HL-60 (cell line): ENCODE measurements around the gene NOD2.

ENCODE experiments used
- POLR2AphosphoS5 ChIP-seq: IDR thresholded peaks from 2 replicates; pipeline ENCODE4 v1.6.1; 2012; ENCODE audit warnings: low read depth
- SPI1 ChIP-seq: IDR thresholded peaks from 2 replicates; pipeline ENCODE4 v1.6.1; 2012; ENCODE audit warnings: low read depth, mild to moderate bottlenecking, borderline replicate concordance
- TF ChIP-seq, protein P1 (sequence below): IDR thresholded peaks from one replicate; pipeline ENCODE4 v1.5.1; 2011; ENCODE audit warnings: low read length, control low read depth, inconsistent platforms; ENCODE audit not compliant: insufficient read depth
- TF ChIP-seq, protein P2 (sequence below): IDR thresholded peaks from 2 replicates; pipeline ENCODE4 v1.6.1; 2012; ENCODE audit warnings: low read depth; ENCODE audit not compliant: insufficient replicate concordance

DNA sequence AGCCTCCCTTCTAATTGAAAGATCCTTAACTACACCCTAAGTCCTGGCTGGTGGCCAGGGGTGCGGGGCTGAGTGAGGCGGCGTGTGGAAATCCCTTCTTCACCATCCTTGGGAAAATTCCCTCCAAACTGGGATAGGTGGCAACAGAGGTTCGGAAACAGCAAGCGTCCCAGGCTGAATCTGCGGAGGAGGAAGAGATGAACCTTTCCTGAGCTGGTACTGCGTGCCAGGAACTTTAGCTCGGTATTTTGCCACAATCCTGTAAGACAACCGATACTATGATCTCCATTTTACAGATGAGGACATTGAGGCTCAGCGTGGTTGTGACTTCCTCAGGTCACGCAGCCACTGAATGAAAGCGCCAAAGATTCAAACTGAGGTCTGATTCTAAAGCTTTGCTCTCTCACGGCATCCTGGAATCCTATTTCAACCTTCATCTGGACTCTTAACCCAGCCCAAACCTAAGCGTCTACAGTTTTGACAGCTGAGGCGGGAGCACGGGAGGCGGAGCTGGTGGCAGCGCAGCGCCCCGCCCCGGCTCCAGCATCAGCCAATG is 47.9 kb downstream of the NOD2 start:
- TF ChIP-seq, protein P1, sequence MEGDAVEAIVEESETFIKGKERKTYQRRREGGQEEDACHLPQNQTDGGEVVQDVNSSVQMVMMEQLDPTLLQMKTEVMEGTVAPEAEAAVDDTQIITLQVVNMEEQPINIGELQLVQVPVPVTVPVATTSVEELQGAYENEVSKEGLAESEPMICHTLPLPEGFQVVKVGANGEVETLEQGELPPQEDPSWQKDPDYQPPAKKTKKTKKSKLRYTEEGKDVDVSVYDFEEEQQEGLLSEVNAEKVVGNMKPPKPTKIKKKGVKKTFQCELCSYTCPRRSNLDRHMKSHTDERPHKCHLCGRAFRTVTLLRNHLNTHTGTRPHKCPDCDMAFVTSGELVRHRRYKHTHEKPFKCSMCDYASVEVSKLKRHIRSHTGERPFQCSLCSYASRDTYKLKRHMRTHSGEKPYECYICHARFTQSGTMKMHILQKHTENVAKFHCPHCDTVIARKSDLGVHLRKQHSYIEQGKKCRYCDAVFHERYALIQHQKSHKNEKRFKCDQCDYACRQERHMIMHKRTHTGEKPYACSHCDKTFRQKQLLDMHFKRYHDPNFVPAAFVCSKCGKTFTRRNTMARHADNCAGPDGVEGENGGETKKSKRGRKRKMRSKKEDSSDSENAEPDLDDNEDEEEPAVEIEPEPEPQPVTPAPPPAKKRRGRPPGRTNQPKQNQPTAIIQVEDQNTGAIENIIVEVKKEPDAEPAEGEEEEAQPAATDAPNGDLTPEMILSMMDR, result no peak
- TF ChIP-seq SPI1 (no peak), POLR2AphosphoS5 (no peak)
- TF ChIP-seq, protein P2, sequence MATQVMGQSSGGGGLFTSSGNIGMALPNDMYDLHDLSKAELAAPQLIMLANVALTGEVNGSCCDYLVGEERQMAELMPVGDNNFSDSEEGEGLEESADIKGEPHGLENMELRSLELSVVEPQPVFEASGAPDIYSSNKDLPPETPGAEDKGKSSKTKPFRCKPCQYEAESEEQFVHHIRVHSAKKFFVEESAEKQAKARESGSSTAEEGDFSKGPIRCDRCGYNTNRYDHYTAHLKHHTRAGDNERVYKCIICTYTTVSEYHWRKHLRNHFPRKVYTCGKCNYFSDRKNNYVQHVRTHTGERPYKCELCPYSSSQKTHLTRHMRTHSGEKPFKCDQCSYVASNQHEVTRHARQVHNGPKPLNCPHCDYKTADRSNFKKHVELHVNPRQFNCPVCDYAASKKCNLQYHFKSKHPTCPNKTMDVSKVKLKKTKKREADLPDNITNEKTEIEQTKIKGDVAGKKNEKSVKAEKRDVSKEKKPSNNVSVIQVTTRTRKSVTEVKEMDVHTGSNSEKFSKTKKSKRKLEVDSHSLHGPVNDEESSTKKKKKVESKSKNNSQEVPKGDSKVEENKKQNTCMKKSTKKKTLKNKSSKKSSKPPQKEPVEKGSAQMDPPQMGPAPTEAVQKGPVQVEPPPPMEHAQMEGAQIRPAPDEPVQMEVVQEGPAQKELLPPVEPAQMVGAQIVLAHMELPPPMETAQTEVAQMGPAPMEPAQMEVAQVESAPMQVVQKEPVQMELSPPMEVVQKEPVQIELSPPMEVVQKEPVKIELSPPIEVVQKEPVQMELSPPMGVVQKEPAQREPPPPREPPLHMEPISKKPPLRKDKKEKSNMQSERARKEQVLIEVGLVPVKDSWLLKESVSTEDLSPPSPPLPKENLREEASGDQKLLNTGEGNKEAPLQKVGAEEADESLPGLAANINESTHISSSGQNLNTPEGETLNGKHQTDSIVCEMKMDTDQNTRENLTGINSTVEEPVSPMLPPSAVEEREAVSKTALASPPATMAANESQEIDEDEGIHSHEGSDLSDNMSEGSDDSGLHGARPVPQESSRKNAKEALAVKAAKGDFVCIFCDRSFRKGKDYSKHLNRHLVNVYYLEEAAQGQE, result no peak
